Mucosa of stomach (tissue), 1 donor: Measurements from ENCODE around the gene FOXK1.

ENCODE experiments used
- H3K27me3 ChIP-seq: one replicate; pipeline ENCODE4 v1.7.0; 2013; ENCODE audit warnings: mild to moderate bottlenecking, low read length; ENCODE audit not compliant: control insufficient read depth, insufficient read depth
- H3K36me3 ChIP-seq: one replicate; pipeline ENCODE4 v1.7.0; 2013; ENCODE audit warnings: low read length; ENCODE audit not compliant: control insufficient read depth, insufficient read depth
- H3K4me1 ChIP-seq: one replicate; pipeline ENCODE4 v1.7.0; 2013; ENCODE audit warnings: mild to moderate bottlenecking, low read length; ENCODE audit not compliant: control insufficient read depth, insufficient read depth
- H3K4me3 ChIP-seq: one replicate; pipeline ENCODE4 v1.7.0; 2013; ENCODE audit warnings: low read length
- H3K9ac ChIP-seq: one replicate; pipeline ENCODE4 v1.7.0; 2013; ENCODE audit warnings: mild to moderate bottlenecking, low read length, moderate library complexity
- H3K9me3 ChIP-seq: one replicate; pipeline ENCODE4 v1.7.0; 2013; ENCODE audit warnings: mild to moderate bottlenecking, low read length, moderate library complexity; ENCODE audit not compliant: control insufficient read depth
- donor health status: Pancreatic carcinoma.

Gene FOXK1

GRCh38 chr7:4808565-4808964 lies 126.5 kb downstream of the FOXK1 start:
- Histone ChIP-seq H3K9ac (no peak overlapping the region), H3K27me3 (peaks cover 11% of the 10 kb centered on the region), H3K9me3 (no peaks in the 10 kb centered on the region), H3K36me3 (no peaks in the 10 kb centered on the region), H3K4me1 (no peaks in the 10 kb centered on the region), H3K4me3 (no peak overlapping the region)

DNA sequence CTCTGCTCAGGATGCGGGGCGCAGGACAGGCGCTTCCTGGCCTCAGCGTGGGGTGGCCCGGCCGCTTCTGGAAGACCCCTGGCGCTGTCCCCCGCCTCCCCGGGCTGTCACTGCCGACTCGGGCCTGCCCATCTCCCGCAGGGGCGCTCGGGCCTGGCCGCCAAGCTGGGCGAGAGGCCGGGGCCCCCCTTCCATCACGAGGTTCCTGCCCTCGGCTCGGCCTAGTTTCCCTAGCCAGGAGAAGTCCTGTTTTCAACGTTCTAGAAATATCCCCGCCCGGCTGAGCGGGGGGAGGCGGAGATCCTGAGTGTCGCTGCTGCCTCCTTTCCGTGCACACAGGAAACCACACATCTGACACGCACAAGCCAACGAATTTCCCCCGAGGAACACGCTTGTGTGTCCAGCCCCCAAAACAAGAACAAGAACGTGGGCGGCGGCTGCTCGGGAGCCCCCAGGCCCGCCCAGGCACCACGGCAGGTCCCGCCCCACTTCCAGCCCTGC lies 127.0 kb downstream of the FOXK1 start:
- Histone ChIP-seq H3K9me3 (no peaks in the 10 kb centered on the region), H3K4me1 (no peaks in the 10 kb centered on the region), H3K4me3 (no peak overlapping the region), H3K9ac (no peak overlapping the region), H3K36me3 (no peaks in the 10 kb centered on the region), H3K27me3 (peaks cover 11% of the 10 kb centered on the region)

DNA sequence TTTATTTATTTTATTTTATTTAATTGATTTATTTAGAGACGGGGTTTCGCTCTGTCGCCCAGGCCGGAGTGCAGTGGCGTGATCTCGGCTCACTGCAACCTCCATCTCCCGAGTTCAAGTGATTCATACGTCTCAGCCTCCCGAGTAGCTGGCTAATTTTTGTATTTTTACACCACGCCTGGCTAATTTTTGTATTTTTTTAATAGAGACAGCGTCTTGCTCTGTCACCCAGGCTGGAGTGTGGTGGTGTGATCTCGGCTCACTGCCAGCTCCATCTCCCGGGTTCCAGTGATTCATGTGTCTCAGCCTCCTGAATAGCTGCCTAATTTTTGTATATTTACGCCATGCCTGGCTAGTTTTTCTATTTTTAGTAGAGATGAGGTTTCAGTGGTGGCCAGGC lies 127.6 kb downstream of the FOXK1 start:
- H3K4me3 ChIP-seq, result no peak overlapping the region
- no peak overlapping the region for H3K9ac ChIP-seq
- H3K27me3 ChIP-seq, result peaks cover 11% of the 10 kb centered on the region
- no peaks in the 10 kb centered on the region for H3K9me3 ChIP-seq
- no peaks in the 10 kb centered on the region for H3K4me1 ChIP-seq
- no peaks in the 10 kb centered on the region for H3K36me3 ChIP-seq

DNA sequence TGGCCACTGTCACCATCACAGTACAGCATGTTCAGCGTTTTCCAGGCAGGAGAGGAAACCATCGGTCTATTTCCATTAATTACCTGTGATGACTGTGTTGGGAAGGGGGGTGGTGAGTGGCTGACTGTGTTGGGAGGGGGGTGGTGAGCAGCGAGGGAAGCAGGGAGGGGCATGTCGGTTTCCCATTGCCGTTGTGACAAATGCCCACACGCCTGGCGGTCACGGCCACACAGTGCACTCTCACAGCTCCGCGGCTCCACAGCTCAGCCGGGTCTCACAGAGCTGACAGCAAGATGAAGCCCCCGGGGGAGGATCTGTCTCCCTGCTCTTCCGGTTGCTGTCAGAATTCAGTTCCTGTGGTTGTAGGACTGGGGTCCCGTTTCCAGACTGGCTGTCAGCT lies 132.3 kb downstream of the FOXK1 start:
- no peak overlapping the region for H3K9ac ChIP-seq
- no peak overlapping the region for H3K4me3 ChIP-seq
- H3K4me1 ChIP-seq, result no peaks in the 10 kb centered on the region
- H3K36me3 ChIP-seq, result no peaks in the 10 kb centered on the region
- peaks cover 4% of the 10 kb centered on the region for H3K27me3 ChIP-seq
- no peaks in the 10 kb centered on the region for H3K9me3 ChIP-seq

- Histone ChIP-seq H3K36me3 (no peaks in the 10 kb centered on the region), H3K9ac (no peak overlapping the region), H3K9me3 (no peaks in the 10 kb centered on the region), H3K4me1 (no peaks in the 10 kb centered on the region), H3K27me3 (peaks cover 4% of the 10 kb centered on the region), H3K4me3 (no peak overlapping the region)
These were observed 133.0 kb downstream of the FOXK1 start for GRCh38 chr7:4815121-4815520.

DNA sequence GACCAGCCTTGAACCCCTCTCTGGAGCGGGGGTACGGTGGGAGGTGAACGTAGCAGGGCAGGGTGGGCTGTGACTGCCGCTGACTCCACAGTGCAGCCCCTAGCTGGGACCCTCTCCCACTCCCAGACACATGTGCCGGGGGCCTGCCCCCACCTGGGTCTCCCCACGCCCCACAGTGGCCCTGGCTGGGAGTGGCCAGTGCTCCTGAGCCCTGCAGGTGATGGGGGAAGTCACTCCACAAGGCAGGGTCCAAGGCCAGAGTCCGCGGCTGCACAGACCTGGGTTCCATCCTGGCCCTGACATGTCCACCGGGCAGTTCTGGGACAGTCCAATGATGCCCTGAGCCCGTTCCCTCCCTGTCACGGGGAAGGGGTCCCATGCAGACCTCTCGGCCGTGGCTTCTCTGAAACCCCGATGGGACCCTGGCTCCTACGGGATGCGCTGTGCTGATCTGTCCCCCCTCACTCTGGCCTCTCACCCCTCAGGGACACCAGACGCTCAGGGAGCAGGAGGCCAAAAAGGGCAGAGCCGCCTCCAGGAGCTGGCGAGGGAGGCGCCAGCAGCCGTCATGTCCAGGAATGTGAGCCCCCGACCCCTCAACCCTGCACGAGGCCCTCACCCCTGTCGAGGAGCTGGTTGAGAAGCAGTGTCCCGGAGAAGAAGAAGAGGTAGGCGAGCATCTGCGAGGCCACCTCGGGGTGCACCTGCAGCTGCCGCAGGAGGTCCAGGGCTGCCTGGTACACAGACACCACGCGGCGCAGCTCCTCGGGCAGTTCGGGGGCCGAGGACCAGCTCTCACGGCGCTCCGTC lies 133.7 kb downstream of the FOXK1 start:
- no peak overlapping the region for H3K4me3 ChIP-seq
- peaks cover 4% of the 10 kb centered on the region for H3K27me3 ChIP-seq
- no peaks in the 10 kb centered on the region for H3K9me3 ChIP-seq
- H3K36me3 ChIP-seq, result no peaks in the 10 kb centered on the region
- no peak overlapping the region for H3K9ac ChIP-seq
- H3K4me1 ChIP-seq, result no peaks in the 10 kb centered on the region

GRCh38 chr7:4816419-4817080 lies 134.5 kb downstream of the FOXK1 start:
- no peaks in the 10 kb centered on the region for H3K36me3 ChIP-seq
- H3K4me3 ChIP-seq, result no peak overlapping the region
- H3K27me3 ChIP-seq, result peaks cover 4% of the 10 kb centered on the region
- H3K9ac ChIP-seq, result no peak overlapping the region
- H3K4me1 ChIP-seq, result no peaks in the 10 kb centered on the region
- H3K9me3 ChIP-seq, result no peaks in the 10 kb centered on the region

DNA sequence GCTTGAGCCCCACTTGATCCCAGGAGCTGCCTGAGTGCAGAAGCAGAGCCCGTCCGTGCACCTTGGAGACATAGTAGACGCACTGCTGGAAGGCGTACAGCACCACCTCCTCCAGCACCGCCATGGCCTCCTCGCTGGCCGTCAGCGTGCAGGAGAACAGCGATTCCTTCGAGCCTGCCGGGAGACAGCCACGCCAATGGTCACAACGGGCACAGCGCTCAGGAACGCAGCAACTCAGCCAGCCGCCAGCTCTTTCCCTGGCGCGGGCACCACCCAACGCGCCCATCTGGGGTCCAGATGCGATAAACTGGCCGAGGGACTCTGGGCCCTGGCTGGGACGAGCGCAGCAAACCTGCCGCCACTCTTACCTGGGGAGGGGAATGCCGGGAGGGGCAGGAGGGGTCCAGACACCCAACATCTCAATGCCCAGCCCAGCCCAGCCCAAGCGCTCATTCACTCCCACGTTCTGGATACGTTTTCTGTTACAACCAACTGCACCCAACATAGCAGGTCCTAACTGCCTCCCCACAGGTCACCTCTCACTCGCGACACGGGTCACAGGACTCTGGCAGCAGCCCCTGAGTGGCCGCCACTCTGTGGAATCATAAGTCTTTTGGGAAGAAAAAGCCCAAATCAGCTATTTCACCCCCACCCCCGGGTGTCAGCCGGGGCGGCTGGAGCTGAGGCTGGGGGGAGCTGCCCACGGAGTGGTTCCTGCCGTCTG lies 135.2 kb downstream of the FOXK1 start:
- Histone ChIP-seq H3K4me1 (no peaks in the 10 kb centered on the region), H3K36me3 (no peaks in the 10 kb centered on the region), H3K27me3 (peaks cover 4% of the 10 kb centered on the region), H3K4me3 (no peak overlapping the region), H3K9me3 (no peaks in the 10 kb centered on the region), H3K9ac (no peak overlapping the region)

GRCh38 chr7:4818000-4818794 lies 136.1 kb downstream of the FOXK1 start:
- Histone ChIP-seq H3K9me3 (no peaks in the 10 kb centered on the region), H3K36me3 (no peaks in the 10 kb centered on the region), H3K9ac (no peak overlapping the region), H3K4me3 (no peak overlapping the region), H3K4me1 (no peaks in the 10 kb centered on the region), H3K27me3 (peaks cover under 1% of the 10 kb centered on the region)

DNA sequence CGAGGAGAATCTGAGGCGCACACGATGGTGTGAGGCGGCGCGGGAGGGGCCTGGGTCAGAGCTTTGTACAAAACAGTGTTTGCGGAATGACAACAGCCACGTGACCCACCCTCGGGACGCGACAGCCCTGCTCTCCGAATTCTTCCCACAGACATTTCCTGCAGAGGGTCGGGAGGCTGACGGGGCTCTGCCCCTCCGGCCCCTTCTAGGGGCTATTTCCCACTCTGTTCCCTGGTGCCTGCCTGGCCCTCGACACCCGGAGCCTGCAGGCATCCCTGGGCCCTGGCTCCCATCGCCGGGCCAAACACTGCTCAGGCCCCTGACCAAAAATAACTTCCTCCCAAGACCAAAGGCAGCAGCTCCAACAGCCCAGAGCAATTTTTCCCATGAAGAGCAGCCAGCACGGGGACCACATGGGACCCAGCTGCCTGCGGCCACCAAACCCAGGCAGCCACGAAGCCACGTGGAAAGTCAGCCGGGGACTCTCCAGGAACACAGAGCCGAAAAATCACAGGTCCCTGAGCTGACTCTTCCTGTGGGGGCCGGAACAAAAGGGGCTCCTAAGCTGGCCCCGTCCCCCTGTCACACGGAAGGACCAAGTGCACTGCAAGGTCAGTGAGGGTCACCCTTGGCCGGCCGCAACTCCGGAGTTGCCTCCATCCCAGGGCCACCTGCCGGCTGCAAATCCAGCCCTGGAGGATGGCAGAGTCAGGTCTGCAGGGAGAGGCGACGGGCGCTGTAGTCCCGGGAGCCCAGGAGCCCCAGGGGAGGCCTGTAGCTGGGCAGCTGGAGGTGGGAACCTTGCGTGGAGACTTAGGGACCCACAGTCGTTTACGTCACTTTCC lies 137.7 kb downstream of the FOXK1 start:
- Histone ChIP-seq H3K36me3 (no peaks in the 10 kb centered on the region), H3K9ac (no peak overlapping the region), H3K4me1 (no peaks in the 10 kb centered on the region), H3K27me3 (no peaks in the 10 kb centered on the region), H3K4me3 (no peak overlapping the region), H3K9me3 (no peaks in the 10 kb centered on the region)

GRCh38 chr7:4820405-4820966 lies 138.4 kb downstream of the FOXK1 start:
- H3K36me3 ChIP-seq, result no peaks in the 10 kb centered on the region
- H3K27me3 ChIP-seq, result no peaks in the 10 kb centered on the region
- H3K4me3 ChIP-seq, result no peak overlapping the region
- no peaks in the 10 kb centered on the region for H3K4me1 ChIP-seq
- H3K9ac ChIP-seq, result no peak overlapping the region
- no peaks in the 10 kb centered on the region for H3K9me3 ChIP-seq
